ENCODE data around the gene KREMEN2. TPM values are rescaled to one million over a fixed set of nuclear protein-coding genes. Genes with fewer than 3 reads are reported as not detected.

The KREMEN2 gene
- total RNA-seq, 3 donors from 2014 or later, result 0.22 to 1.7 (median 1.3) TPM

GRCh38 chr16:2952679-2953078 is 11.4 kb upstream of the KREMEN2 start:
- no peak for TF ChIP-seq CTCF (IDR thresholded peaks at IDR 0.05)
- Histone ChIP-seq H3K36me3 (ENCODE audit: low read depth) (no peaks in the 10 kb centered on the region), H3K4me1 (ENCODE audit: low read depth) (peaks cover 4% of the 10 kb centered on the region), H3K9me3 (no peaks in the 10 kb centered on the region), H3K4me3 (no peak overlapping the region)
- peak; percentile 32 for ATAC-seq
- intact Hi-C loops (cut with DNase I, micrococcal nuclease), result no loop called here
- peak in 1 of 3 donors; percentile 52 for DNase-seq

GRCh38 chr16:2953706-2954627 is 10.1 kb upstream of the KREMEN2 start:
- no peaks in the 10 kb centered on the region for H3K9me3 ChIP-seq
- intact Hi-C loops (cut with DNase I, micrococcal nuclease), result no loop called here
- H3K36me3 ChIP-seq (ENCODE audit: low read depth), result no peaks in the 10 kb centered on the region
- ATAC-seq (no peak), DNase-seq (no peak)
- H3K4me1 ChIP-seq (ENCODE audit: low read depth), result peaks cover 4% of the 10 kb centered on the region
- no peak overlapping the region for H3K4me3 ChIP-seq
- no peak for TF ChIP-seq CTCF (IDR thresholded peaks at IDR 0.05)

- DNase-seq (peak in 2 of 3 donors; percentile 53 to 76), ATAC-seq (peak; percentile 83)
- Histone ChIP-seq H3K9me3 (no peaks in the 10 kb centered on the region), H3K36me3 (ENCODE audit: low read depth) (no peaks in the 10 kb centered on the region), H3K4me3 (no peak overlapping the region), H3K4me1 (ENCODE audit: low read depth) (peaks cover 4% of the 10 kb centered on the region)
- intact Hi-C loops (cut with DNase I, micrococcal nuclease), result no loop called here
- no peak for TF ChIP-seq CTCF (IDR thresholded peaks at IDR 0.05)
Observed at GRCh38 chr16:2954656-2955381, 9.3 kb upstream of the KREMEN2 start.

GRCh38 chr16:2955438-2955778 is 8.7 kb upstream of the KREMEN2 start:
- no peak for TF ChIP-seq CTCF (IDR thresholded peaks at IDR 0.05)
- DNase-seq (no peak), ATAC-seq (no peak)
- Histone ChIP-seq H3K4me3 (no peak overlapping the region), H3K9me3 (no peaks in the 10 kb centered on the region), H3K36me3 (ENCODE audit: low read depth) (no peaks in the 10 kb centered on the region), H3K4me1 (ENCODE audit: low read depth) (peaks cover 4% of the 10 kb centered on the region)
- intact Hi-C loops (cut with DNase I, micrococcal nuclease), result no loop called here

- no peaks in the 10 kb centered on the region for H3K9me3 ChIP-seq
- ATAC-seq (peak; percentile 60), DNase-seq (peak in 2 of 3 donors; percentile 13 to 53)
- intact Hi-C loops (cut with DNase I, micrococcal nuclease), result no loop called here
- no peak overlapping the region for H3K4me3 ChIP-seq
- no peak for TF ChIP-seq CTCF (IDR thresholded peaks at IDR 0.05)
- H3K4me1 ChIP-seq (ENCODE audit: low read depth), result peaks cover 4% of the 10 kb centered on the region
- no peaks in the 10 kb centered on the region for H3K36me3 ChIP-seq (ENCODE audit: low read depth)
Observed at GRCh38 chr16:2955779-2956578, 8.1 kb upstream of the KREMEN2 start.
